Esophagus muscularis mucosa (tissue), 4 donors: Measurements from ENCODE around the gene TMEM150A. TPM values are rescaled to one million over a fixed set of nuclear protein-coding genes. Genes with fewer than 3 reads are reported as not detected.
A peak's percentile ranks its signal among the peaks of the same experiment; 100 is the strongest.
"Not testable (repeated sequence)": the region's sequence is repeated elsewhere in the genome, so short reads cannot be mapped to it uniquely, and the experiment has no call there.

Source experiments
- DNase-seq: peaks from one replicate; pipeline ENCODE4 v3.0.0-alpha.2; 2017; ENCODE audit errors: extremely low spot score
- H3K27ac ChIP-seq, 4 donors: fragments of 200-600 bp; sonication (generic); replicated peaks in 1 of 4; 1 replicate in 3 of 4; 2 replicates in 1 of 4; pipeline ENCODE4 v1.5.1; 2016 to 2019; ENCODE audit warnings: mild to moderate bottlenecking in 1 of 4
- H3K27me3 ChIP-seq, 4 donors: fragments of 200-600 bp; sonication (generic); one replicate each; pipeline versions ENCODE4 v1.5.1 to v1.6.0; 2016 to 2019
- H3K36me3 ChIP-seq, 4 donors: fragments of 200-600 bp; sonication (generic); one replicate each; pipeline ENCODE4 v1.5.1; 2016 to 2019
- H3K4me1 ChIP-seq, 4 donors: fragments of 200-600 bp; sonication (generic); one replicate each; pipeline ENCODE4 v1.5.1; 2016 to 2019
- H3K4me3 ChIP-seq, 4 donors: fragments of 200-600 bp; sonication (generic); 1 replicate in 2 of 4; 2 replicates in 2 of 4; pipeline ENCODE4 v1.5.1; 2016 to 2019; ENCODE audit warnings: mild to moderate bottlenecking in 4 of 4, moderate library complexity in 1 of 4
- H3K9me3 ChIP-seq, 4 donors: fragments of 200-600 bp; sonication (generic); 1 replicate in 3 of 4; 2 replicates in 1 of 4; pipeline ENCODE4 v1.5.1; 2016 to 2019
- CTCF ChIP-seq, 3 experiments: fragments of 200-600 bp in 2 of 3; fragments of 450-650 bp in 1 of 3; sonication (generic) in 2 of 3; IDR thresholded peaks; one replicate each; pipeline ENCODE4 v1.5.1; 2017 to 2019; ENCODE audit warnings: antibody characterized with exemption in 3 of 3, mild to moderate bottlenecking in 2 of 3, moderate library complexity in 1 of 3
- EP300 ChIP-seq: sonication (generic); formaldehyde crosslinking; IDR thresholded peaks from one replicate; pipeline ENCODE4 v1.6.1; 2017; ENCODE audit warnings: antibody characterized with exemption
- POLR2A ChIP-seq: fragments of 450-650 bp; IDR thresholded peaks from one replicate; pipeline ENCODE4 v1.6.1; 2017; ENCODE audit warnings: antibody characterized with exemption, moderate library complexity, mild to moderate bottlenecking, low read depth
- POLR2AphosphoS5 ChIP-seq, 2 donors: sonication (generic); formaldehyde crosslinking; IDR thresholded peaks; one replicate each; pipeline ENCODE4 v1.6.1; 2017; ENCODE audit warnings: antibody characterized with exemption in 2 of 2
- WGBS: methylation state at CpG from one replicate; pipeline ENCODE4 v1.1.5; 2018; 5-methylcytosine and 5-hydroxymethylcytosine counted together
- intact Hi-C: fragments of 100-400 bp; cut with DNase I; formaldehyde crosslinking; loops from one replicate; pipeline ENCODE4 v1.15.1; 2023
- total RNA-seq, 4 donors: library from RNA; depleted of rRNA; stranded (reverse); fragments of >200 nt; gene quantifications; one replicate each; pipeline versions ENCODE4 v1.1.0 to v1.2.1, GENCODE V29; 2016

TMEM150A gene
- total RNA-seq, 4 donors from 2014 or later: 22.9 to 36.7 (median 27.5) TPM

GRCh38 chr2:85607268-85608215, 5.0 kb upstream of the TMEM150A start:
- TF ChIP-seq POLR2AphosphoS5 (IDR thresholded peaks at IDR 0.05) (no peak), POLR2A (no peak), EP300 (no peak), CTCF (IDR thresholded peaks at IDR 0.05) (no peak)
- no peak for DNase-seq
- 71% methylated on average over 9 of the region's 9 CpGs for WGBS
- H3K4me1 ChIP-seq: peaks cover 51 to 88% (median 82%) of the 10 kb centered on the region in 4 donors
- H3K27ac ChIP-seq: peak overlapping the region; percentile 46 to 95 (median 70)
- H3K4me3 ChIP-seq: no peak overlapping the region
- H3K27me3 ChIP-seq: no peaks in the 10 kb centered on the region
- no peaks in the 10 kb centered on the region for H3K9me3 ChIP-seq
- intact Hi-C loops: no loop called here
- peaks cover 0 to 37% (median 16%) of the 10 kb centered on the region in 4 donors for H3K36me3 ChIP-seq

- H3K4me1 ChIP-seq: peaks cover 56 to 89% (median 87%) of the 10 kb centered on the region in 4 donors
- intact Hi-C loops: no loop called here
These were observed 3.6 kb upstream of the TMEM150A start for GRCh38 chr2:85606116-85606455.

GRCh38 chr2:85605406-85606115, 3.1 kb upstream of the TMEM150A start:
- no peaks in the 10 kb centered on the region for H3K27me3 ChIP-seq
- peaks cover 0 to 43% (median 22%) of the 10 kb centered on the region in 4 donors for H3K36me3 ChIP-seq
- peak overlapping the region; percentile 39 to 95 (median 75) for H3K27ac ChIP-seq
- H3K4me3 ChIP-seq: peak overlapping the region in 1 of 4 donors; percentile 91
- intact Hi-C loops: no loop called here
- no peaks in the 10 kb centered on the region for H3K9me3 ChIP-seq
- TF ChIP-seq POLR2AphosphoS5 (IDR thresholded peaks at IDR 0.05) (no peak), EP300 (no peak), POLR2A (no peak), CTCF (IDR thresholded peaks at IDR 0.05) (no peak)
- DNase-seq: no peak
- WGBS: 56% methylated on average over 4 of the region's 4 CpGs
- H3K4me1 ChIP-seq: peaks cover 58 to 89% (median 87%) of the 10 kb centered on the region in 4 donors

More at GRCh38 chr2:85606116-85606455, 3.6 kb upstream of the TMEM150A start:
- peaks cover 0 to 37% (median 17%) of the 10 kb centered on the region in 4 donors for H3K36me3 ChIP-seq
- no peak for DNase-seq
- no peaks in the 10 kb centered on the region for H3K9me3 ChIP-seq
- 85% methylated on average over 7 of the region's 7 CpGs for whole genome bisulfite sequencing
- peak overlapping the region; percentile 39 to 95 (median 75) for H3K27ac ChIP-seq
- TF ChIP-seq POLR2AphosphoS5 (IDR thresholded peaks at IDR 0.05): no peak
- TF ChIP-seq CTCF (IDR thresholded peaks at IDR 0.05): no peak
- no peak for TF ChIP-seq POLR2A
- no peak for TF ChIP-seq EP300
- no peak overlapping the region for H3K4me3 ChIP-seq
- no peaks in the 10 kb centered on the region for H3K27me3 ChIP-seq

DNA sequence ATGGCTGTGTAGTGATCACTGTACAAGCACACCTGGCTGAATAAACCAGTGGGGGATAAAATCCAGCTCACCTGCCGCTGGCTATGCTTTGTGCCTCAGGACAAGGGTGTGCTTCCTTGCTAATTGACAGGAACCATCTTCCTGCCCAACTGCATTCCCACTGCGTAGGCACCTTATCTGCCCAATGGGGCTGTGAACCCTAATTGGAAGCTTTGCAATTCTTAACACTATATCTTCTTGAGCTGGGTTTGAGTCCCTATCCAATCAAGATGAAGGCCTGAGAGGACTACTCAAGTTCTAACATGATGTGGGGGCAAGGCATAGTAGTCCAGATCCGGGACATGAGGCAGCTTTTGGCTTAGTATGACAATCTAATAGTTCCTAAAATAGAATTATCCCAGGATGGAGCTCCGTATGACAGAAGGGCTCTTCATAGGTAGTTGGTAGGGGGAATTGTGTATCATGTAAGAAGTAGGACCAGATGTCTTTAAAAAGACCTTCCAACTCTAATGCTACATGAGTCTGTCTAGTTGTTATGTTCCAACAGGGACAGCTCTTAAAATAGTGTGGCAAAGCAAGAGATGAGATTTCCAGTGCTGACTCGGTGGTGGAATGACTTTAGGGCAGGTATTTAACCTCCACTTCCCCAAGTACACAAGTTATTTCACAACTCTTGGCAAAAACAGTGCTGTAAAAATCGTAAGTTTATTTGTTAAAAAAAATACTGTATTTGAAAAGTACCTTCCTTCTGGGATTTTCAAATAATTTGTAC, 2.3 kb upstream of the TMEM150A start:
- peaks cover 58 to 87% (median 82%) of the 10 kb centered on the region in 4 donors for H3K4me1 ChIP-seq
- H3K4me3 ChIP-seq: peak overlapping the region in 1 of 4 donors; percentile 91
- no peak for DNase-seq
- peak overlapping the region; percentile 39 to 95 (median 75) for H3K27ac ChIP-seq
- H3K36me3 ChIP-seq: peaks cover 0 to 46% (median 28%) of the 10 kb centered on the region in 4 donors
- intact Hi-C loops: loop anchor here (5.0 kb wide), 1 partner anchor 172 kb away; no protein-coding TSS in a partner anchor
- H3K9me3 ChIP-seq: no peaks in the 10 kb centered on the region
- H3K27me3 ChIP-seq: no peaks in the 10 kb centered on the region
- 58% methylated on average over 5 of the region's 6 CpGs for WGBS
- TF ChIP-seq EP300 (no peak), POLR2A (no peak), CTCF (IDR thresholded peaks at IDR 0.05) (no peak), POLR2AphosphoS5 (IDR thresholded peaks at IDR 0.05) (no peak)

DNA sequence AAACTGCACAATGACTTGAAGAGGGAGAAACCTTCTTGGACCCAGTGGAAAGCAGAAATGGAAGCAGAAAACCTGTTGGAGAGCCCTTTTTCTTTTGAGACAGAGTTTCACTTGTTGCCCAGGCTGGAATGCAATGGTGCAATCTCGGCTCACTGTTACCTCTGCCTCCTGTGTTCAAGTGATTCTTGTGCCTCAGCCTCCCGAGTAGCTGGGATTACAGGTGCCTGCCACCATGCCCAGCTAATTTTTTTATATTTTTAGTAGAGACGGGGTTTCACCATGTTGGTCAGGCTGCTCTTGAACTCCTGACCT, 1.6 kb upstream of the TMEM150A start:
- DNase-seq, H3K27me3 ChIP-seq, H3K9me3 ChIP-seq: not testable (repeated sequence)
- Histone ChIP-seq H3K4me3 (peak overlapping the region; percentile 74 to 95 (median 84)), H3K36me3 (peaks cover 0 to 46% (median 28%) of the 10 kb centered on the region in 4 donors), H3K27ac (peak overlapping the region; percentile 55 to 95 (median 92)), H3K4me1 (peaks cover 55 to 86% (median 76%) of the 10 kb centered on the region in 4 donors)
- 73% methylated on average over 3 of the region's 3 CpGs for WGBS
- intact Hi-C loops: loop anchor here (5.0 kb wide), 1 partner anchor 172 kb away; no protein-coding TSS in a partner anchor
